Activated naive CD8-positive, alpha-beta T cell treated with anti-CD3 and anti-CD28 coated beads, Interleukin-2, amount 50 U/mL, for 16 hours (primary cell): ENCODE results near the gene ELP6.
A peak's percentile ranks its signal among the peaks of the same experiment; 100 is the strongest.

Experiments used
- DNase-seq: peaks from one replicate; pipeline ENCODE4 v3.0.0-alpha.2; 2020; ENCODE audit warnings: low read depth, low spot score

ELP6 gene

GRCh38 chr3:47513125-47513929 lies at the start of gene ELP6:
Gene ELP6 (minus strand): TSS chr3:47513712. CDS start chr3:47513590, 122 bp downstream.
- peak; percentile 91 for DNase-seq

- no peak for DNase-seq
Measured at GRCh38 chr3:47556351-47556750, 42.8 kb upstream of the ELP6 start.

GRCh38 chr3:47554335-47554734 lies 40.8 kb upstream of the ELP6 start:
- no peak for DNase-seq

- no peak for DNase-seq
Measured at GRCh38 chr3:47553407-47553806, 39.9 kb upstream of the ELP6 start.

- no peak for DNase-seq
Measured at GRCh38 chr3:47542471-47543173, 29.1 kb upstream of the ELP6 start.

- no peak for DNase-seq
Measured at GRCh38 chr3:47541583-47542108, 28.1 kb upstream of the ELP6 start.

GRCh38 chr3:47540281-47540680 lies 26.8 kb upstream of the ELP6 start:
- no peak for DNase-seq

- no peak for DNase-seq
Measured at GRCh38 chr3:47536967-47537366, 23.5 kb upstream of the ELP6 start.

GRCh38 chr3:47536221-47536891 lies 22.8 kb upstream of the ELP6 start:
- no peak for DNase-seq

- DNase-seq = no peak
Measured at GRCh38 chr3:47533996-47534454, 20.5 kb upstream of the ELP6 start.

GRCh38 chr3:47533481-47533880 lies 20.0 kb upstream of the ELP6 start:
- DNase-seq = no peak

- DNase-seq = no peak
Measured at GRCh38 chr3:47527952-47528725, 14.6 kb upstream of the ELP6 start.

GRCh38 chr3:47525617-47526016 lies 12.1 kb upstream of the ELP6 start:
- no peak for DNase-seq

GRCh38 chr3:47523310-47524073 lies 10.0 kb upstream of the ELP6 start:
- DNase-seq = no peak

- DNase-seq = peak; percentile 38
Measured at GRCh38 chr3:47522082-47522987, 8.8 kb upstream of the ELP6 start.

- DNase-seq = no peak
Measured at GRCh38 chr3:47520756-47521155, 7.2 kb upstream of the ELP6 start.

- DNase-seq = no peak
Measured at GRCh38 chr3:47517937-47518336, 4.4 kb upstream of the ELP6 start.

- DNase-seq = no peak
Measured at GRCh38 chr3:47515864-47516319, 2.4 kb upstream of the ELP6 start.

GRCh38 chr3:47515100-47515499 lies 1.6 kb upstream of the ELP6 start:
- no peak for DNase-seq
